Karpas-422 (cell line): ENCODE results near the gene DLG1. TPM values are rescaled to one million over a fixed set of nuclear protein-coding genes. Genes with fewer than 3 reads are reported as not detected.

ENCODE experiments used
- DNase-seq: peaks from one replicate; pipeline ENCODE4 v3.0.0-alpha.2; 2015
- H2AFZ ChIP-seq: fragments of 200-600 bp; sonication (generic); 2 replicates; pipeline ENCODE4 v1.6.1; 2014; ENCODE audit warnings: antibody characterized with exemption, low read length, mixed read lengths
- H3K27ac ChIP-seq: fragments of 200-600 bp; sonication (generic); 2 replicates; pipeline ENCODE4 v1.5.1; 2014; ENCODE audit warnings: mild to moderate bottlenecking, low read length, moderate library complexity
- H3K27me3 ChIP-seq: fragments of 200-600 bp; sonication (generic); 2 replicates; pipeline ENCODE4 v1.6.1; 2014; ENCODE audit warnings: low read length, mixed read lengths
- H3K36me3 ChIP-seq: fragments of 200-600 bp; sonication (generic); 2 replicates; pipeline ENCODE4 v1.6.1; 2014; ENCODE audit warnings: low read length, mixed read lengths; ENCODE audit not compliant: insufficient read depth
- H3K4me1 ChIP-seq: fragments of 200-600 bp; sonication (generic); 2 replicates; pipeline ENCODE4 v1.6.1; 2014; ENCODE audit warnings: mild to moderate bottlenecking, low read length, mixed read lengths
- H3K4me2 ChIP-seq: fragments of 200-600 bp; sonication (generic); 2 replicates; pipeline ENCODE4 v1.6.1; 2014; ENCODE audit warnings: low read length, low read depth, mild to moderate bottlenecking; ENCODE audit not compliant: poor library complexity, severe bottlenecking
- H3K4me3 ChIP-seq: fragments of 200-600 bp; sonication (generic); 2 replicates; pipeline ENCODE4 v1.5.1; 2014; ENCODE audit warnings: mild to moderate bottlenecking, antibody characterized with exemption, low read length, mixed read lengths
- H3K79me2 ChIP-seq: fragments of 200-600 bp; sonication (generic); 2 replicates; pipeline ENCODE4 v1.6.1; 2014; ENCODE audit warnings: mild to moderate bottlenecking, low read length, mixed read lengths
- H3K9ac ChIP-seq: fragments of 200-600 bp; sonication (generic); 2 replicates; pipeline ENCODE4 v1.6.0; 2014; ENCODE audit warnings: low read length
- H3K9me2 ChIP-seq: fragments of 200-600 bp; sonication (generic), shearing (Covaris generic); replicated peaks from 2 replicates; pipeline ENCODE4 v1.6.0; 2014; ENCODE audit warnings: mild to moderate bottlenecking, low read length, moderate library complexity; ENCODE audit not compliant: insufficient read depth
- H3K9me3 ChIP-seq: fragments of 300-700, 200-600 bp; sonication (generic); 2 replicates; pipeline ENCODE4 v1.6.1; 2014; ENCODE audit warnings: low read length, mixed read lengths
- H4K20me1 ChIP-seq: fragments of 200-600 bp; sonication (generic); 2 replicates; pipeline ENCODE4 v1.6.1; 2014; ENCODE audit warnings: mild to moderate bottlenecking, antibody characterized with exemption, low read length, low read depth; ENCODE audit not compliant: insufficient read depth
- total RNA-seq: library from RNA; depleted of rRNA; stranded (reverse); fragments of >200 nt; shearing (Covaris generic); gene quantifications from 2 replicates; pipeline ENCODE4 v1.2.3, GENCODE V29; 2014; ENCODE audit warnings: low replicate concordance

Gene DLG1
- total RNA-seq, 1 experiment from 2014 or later = 92.6 TPM

- no peak overlapping the region for H2AFZ ChIP-seq
- no peaks in the 10 kb centered on the region for H3K79me2 ChIP-seq
- H3K27ac ChIP-seq = no peak overlapping the region
- H3K9ac ChIP-seq = no peak overlapping the region
- no peak overlapping the region for H3K4me3 ChIP-seq
- H3K9me2 ChIP-seq = no peaks in the 10 kb centered on the region
- H3K4me1 ChIP-seq = peaks cover 22% of the 10 kb centered on the region
- no peak overlapping the region for H3K4me2 ChIP-seq
- no peaks in the 10 kb centered on the region for H3K27me3 ChIP-seq
- H3K36me3 ChIP-seq = no peaks in the 10 kb centered on the region
- H3K9me3 ChIP-seq = no peaks in the 10 kb centered on the region
- no peaks in the 10 kb centered on the region for H4K20me1 ChIP-seq
- no peak for DNase-seq
Observed at GRCh38 chr3:197006446-197006845, 292.0 kb downstream of the DLG1 start.

- Histone ChIP-seq H3K4me3 (peak overlapping the region; percentile 66), H3K9ac (peak overlapping the region; percentile 80), H3K79me2 (no peaks in the 10 kb centered on the region), H3K4me1 (peaks cover 22% of the 10 kb centered on the region), H4K20me1 (no peaks in the 10 kb centered on the region), H3K27me3 (no peaks in the 10 kb centered on the region), H3K9me3 (no peaks in the 10 kb centered on the region), H3K36me3 (no peaks in the 10 kb centered on the region), H3K9me2 (no peaks in the 10 kb centered on the region), H3K27ac (no peak overlapping the region), H3K4me2 (peak overlapping the region; percentile 87), H2AFZ (peak overlapping the region; percentile 63; the same call in 1 of the 2 replicates)
- DNase-seq = peak; percentile 73
Observed at GRCh38 chr3:197003461-197004385, 294.7 kb downstream of the DLG1 start.

DNA sequence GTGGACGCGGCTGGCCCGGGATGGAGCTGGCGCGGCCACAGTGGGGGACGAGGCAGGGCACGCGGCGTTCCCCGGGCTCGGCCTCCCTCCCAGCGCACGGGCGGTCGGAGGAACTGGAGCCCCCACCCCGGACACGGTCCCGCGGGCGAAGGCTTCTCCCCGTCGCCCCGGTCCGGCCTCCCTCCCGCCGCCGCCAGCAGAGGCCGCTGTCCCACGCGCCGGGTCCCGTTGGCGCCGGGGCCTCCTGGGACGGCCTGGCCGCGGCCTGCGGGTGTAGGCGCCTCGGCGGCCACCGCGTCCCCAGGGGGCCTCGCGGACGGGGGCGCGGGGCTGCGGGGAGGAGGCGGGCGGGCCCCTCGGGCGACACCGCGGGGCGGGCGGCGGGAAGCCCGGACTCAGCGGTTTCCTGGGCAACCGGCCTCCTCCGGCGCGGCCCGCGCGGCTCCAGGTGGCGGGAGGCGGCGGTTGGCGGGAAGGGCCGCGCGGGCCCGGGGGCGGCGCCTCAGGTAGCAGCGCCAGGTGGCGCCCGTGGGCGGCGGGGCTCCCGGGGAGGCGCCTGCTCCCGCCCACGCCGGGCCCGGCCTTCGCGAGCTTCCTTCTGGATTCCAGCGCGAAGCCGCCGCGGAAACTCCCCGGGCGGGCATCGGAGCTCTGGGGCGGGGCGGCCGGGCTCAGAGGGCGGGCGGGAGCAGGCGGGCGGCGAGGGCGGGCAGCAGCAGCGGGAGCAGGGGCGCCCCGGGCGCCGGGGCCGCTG lies 295.5 kb downstream of the DLG1 start:
- H3K9me2 ChIP-seq = no peaks in the 10 kb centered on the region
- peak overlapping the region; percentile 96 for H2AFZ ChIP-seq
- H3K79me2 ChIP-seq = no peaks in the 10 kb centered on the region
- H3K9me3 ChIP-seq = no peaks in the 10 kb centered on the region
- peaks cover 22% of the 10 kb centered on the region for H3K4me1 ChIP-seq
- H3K27me3 ChIP-seq = no peaks in the 10 kb centered on the region
- no peaks in the 10 kb centered on the region for H3K36me3 ChIP-seq
- H4K20me1 ChIP-seq = no peaks in the 10 kb centered on the region
- peak overlapping the region; percentile 77 for H3K4me3 ChIP-seq
- no peak overlapping the region for H3K27ac ChIP-seq
- H3K4me2 ChIP-seq = peak overlapping the region; percentile 87
- DNase-seq = peak; percentile 89
- peak overlapping the region; percentile 80 for H3K9ac ChIP-seq

DNA sequence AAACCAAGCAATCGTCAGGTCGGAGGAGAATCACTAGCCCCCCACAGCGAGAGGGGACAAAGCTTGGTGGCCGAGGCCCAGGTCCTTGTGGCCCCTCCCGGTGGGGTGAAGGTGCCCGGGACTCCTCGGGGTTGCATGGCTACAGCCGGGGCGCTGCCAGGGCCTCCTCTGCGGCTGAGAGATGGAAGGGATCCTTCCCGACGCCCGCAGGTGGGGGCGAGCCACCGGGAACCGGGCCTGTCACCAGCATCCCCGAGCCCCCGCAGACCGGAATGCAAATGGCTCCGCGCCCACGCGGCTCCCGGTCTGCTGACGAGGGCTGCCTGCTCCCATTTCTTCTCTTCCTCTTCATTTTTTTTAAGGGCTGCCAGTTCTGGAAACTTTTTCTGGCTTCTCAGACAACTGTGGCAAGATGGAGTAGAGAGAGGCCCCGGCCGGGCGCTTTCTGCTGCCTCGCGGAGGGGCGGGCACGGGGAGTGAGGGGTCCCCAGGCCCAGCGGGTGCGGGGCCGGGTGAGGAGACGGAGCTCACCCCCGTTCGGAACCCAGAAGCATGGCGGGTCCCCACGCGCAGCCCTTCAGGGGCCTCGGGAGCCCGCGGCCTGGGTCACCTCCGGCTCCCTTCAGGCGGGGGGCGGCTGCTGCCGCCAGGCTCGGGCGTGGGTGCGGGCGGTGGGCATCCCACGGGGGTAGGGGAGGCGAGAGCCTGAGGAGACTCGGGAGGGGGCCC lies 296.3 kb downstream of the DLG1 start:
- Histone ChIP-seq H3K79me2 (no peaks in the 10 kb centered on the region), H4K20me1 (no peaks in the 10 kb centered on the region), H3K27ac (no peak overlapping the region), H3K9ac (peak overlapping the region; percentile 80), H3K9me3 (no peaks in the 10 kb centered on the region), H3K9me2 (no peaks in the 10 kb centered on the region), H3K36me3 (no peaks in the 10 kb centered on the region), H3K27me3 (no peaks in the 10 kb centered on the region), H2AFZ (peak overlapping the region; percentile 96), H3K4me1 (peaks cover 22% of the 10 kb centered on the region), H3K4me2 (peak overlapping the region; percentile 87), H3K4me3 (peak overlapping the region; percentile 77)
- peak; percentile 66 for DNase-seq

DNA sequence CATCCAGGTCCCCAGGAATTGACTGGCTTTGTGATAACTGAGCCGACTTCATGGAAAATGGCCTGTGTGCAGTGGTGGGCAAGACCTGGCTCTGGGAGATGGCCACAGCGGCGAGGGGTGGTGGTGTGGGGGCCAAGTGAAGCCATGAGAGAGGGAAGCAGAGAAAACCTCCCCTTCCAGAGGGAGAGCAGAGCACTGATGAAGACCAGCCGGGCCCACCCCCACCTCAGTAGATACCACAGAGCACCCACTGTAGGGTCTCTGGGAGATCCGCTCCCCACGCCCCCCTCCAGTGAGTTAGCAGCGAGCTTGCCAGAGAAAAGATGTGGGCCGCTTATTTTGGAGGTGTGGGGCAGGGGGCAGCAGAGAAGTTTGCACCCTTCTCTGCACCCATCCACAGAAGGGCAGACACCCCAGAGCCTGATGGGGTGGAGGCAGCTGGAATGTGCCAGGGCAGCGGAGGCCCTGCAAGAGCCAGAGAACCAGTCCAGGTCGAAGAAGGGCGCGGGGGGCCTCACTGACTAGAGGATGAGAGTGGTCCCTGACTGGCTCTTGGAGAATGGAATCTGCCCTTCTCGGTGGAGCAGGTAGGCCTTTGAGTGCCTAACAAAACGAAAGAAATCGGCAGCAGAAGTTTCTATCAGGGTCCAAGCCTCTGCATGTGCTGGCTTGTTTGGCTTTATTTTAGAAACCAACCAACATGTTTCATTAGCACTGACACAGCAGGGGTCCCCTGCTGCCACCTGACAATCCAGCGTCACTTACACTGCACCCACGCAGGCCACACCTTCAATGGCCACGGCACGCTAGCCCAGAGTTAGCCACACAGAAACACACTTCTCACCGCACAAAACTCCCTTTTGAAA lies 297.1 kb downstream of the DLG1 start:
- peaks cover 22% of the 10 kb centered on the region for H3K4me1 ChIP-seq

GRCh38 chr3:197000211-197000610 lies 298.2 kb downstream of the DLG1 start:
- Histone ChIP-seq H3K36me3 (no peaks in the 10 kb centered on the region), H4K20me1 (no peaks in the 10 kb centered on the region), H3K4me1 (peaks cover 22% of the 10 kb centered on the region), H3K79me2 (no peaks in the 10 kb centered on the region), H3K27ac (no peak overlapping the region), H3K4me3 (no peak overlapping the region), H3K27me3 (no peaks in the 10 kb centered on the region), H3K9me3 (no peaks in the 10 kb centered on the region), H3K4me2 (no peak overlapping the region), H2AFZ (no peak overlapping the region), H3K9ac (no peak overlapping the region), H3K9me2 (no peaks in the 10 kb centered on the region)
- DNase-seq = no peak

More for the DNA sequence above, 297.1 kb downstream of the DLG1 start:
- H3K9me2 ChIP-seq = no peaks in the 10 kb centered on the region
- H3K9me3 ChIP-seq = no peaks in the 10 kb centered on the region
- no peaks in the 10 kb centered on the region for H4K20me1 ChIP-seq
- peak overlapping the region; percentile 87 for H3K4me2 ChIP-seq
- H3K79me2 ChIP-seq = no peaks in the 10 kb centered on the region
- H3K4me3 ChIP-seq = peak overlapping the region; percentile 77; the same call in 1 of the 2 replicates
- no peak for DNase-seq
- no peak overlapping the region for H3K27ac ChIP-seq
- peak overlapping the region; percentile 80; the same call in 1 of the 2 replicates for H3K9ac ChIP-seq
- peak overlapping the region; percentile 96; the same call in 1 of the 2 replicates for H2AFZ ChIP-seq
- no peaks in the 10 kb centered on the region for H3K27me3 ChIP-seq
- no peaks in the 10 kb centered on the region for H3K36me3 ChIP-seq

DNA sequence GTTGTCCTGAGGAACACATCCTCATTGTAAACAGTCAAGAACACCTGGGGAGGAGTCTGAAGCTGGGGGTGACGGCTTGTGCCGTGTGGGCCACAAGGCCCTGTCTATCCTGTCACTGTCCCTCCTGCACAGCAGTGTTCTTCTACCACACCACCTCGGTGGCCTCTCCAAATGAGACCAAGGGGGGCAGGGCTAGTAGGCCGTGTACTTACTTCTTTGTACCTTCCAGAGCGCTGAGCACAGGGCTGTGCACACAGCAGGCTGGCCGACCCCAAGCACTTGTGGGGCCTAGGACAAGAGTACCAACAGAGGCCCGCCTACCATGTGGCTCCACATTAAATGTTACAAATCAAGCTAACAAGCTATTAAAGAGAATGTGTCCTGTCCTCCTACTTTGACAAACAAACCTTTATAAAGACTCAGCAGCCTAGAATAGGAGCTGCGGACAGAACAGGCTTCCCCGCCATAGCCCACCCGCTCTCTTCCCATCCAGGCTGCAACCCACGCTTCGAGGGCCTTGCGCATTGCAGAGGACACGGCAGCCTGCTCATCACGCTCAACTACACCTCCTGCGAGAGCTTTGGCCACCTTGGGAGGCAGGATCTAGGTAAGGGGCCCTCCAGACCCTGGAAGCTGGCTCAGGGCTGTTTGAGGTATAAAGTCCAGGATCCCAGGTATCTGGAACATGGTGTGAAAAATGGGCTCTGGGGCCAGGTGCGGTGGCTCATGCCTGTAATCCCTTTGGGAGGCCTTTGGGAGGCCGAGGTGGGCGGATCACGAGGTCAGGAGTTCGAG lies 299.2 kb downstream of the DLG1 start:
- Histone ChIP-seq H3K36me3 (no peaks in the 10 kb centered on the region), H2AFZ (no peak overlapping the region), H3K9ac (no peak overlapping the region), H3K27ac (no peak overlapping the region), H3K79me2 (no peaks in the 10 kb centered on the region), H3K9me3 (no peaks in the 10 kb centered on the region), H4K20me1 (no peaks in the 10 kb centered on the region), H3K4me2 (no peak overlapping the region), H3K4me1 (peaks cover 19% of the 10 kb centered on the region), H3K27me3 (no peaks in the 10 kb centered on the region), H3K4me3 (no peak overlapping the region), H3K9me2 (no peaks in the 10 kb centered on the region)
- no peak for DNase-seq
